ENCODE data around the gene CHD2.
"Not testable (repeated sequence)": the region's sequence is repeated elsewhere in the genome, so short reads cannot be mapped to it uniquely, and the experiment has no call there.

Gene CHD2

GRCh38 chr15:92899948-92900730, at the start of gene CHD2:
Gene CHD2, plus strand, starts transcription at chr15:92900324. Its CDS starts 914 bp downstream, at chr15:92901238.
- peak; percentile 81 for DNase-seq (ENCODE audit: low spot score)

GRCh38 chr15:92853222-92853621, 46.9 kb upstream of the CHD2 start:
- no peak for DNase-seq (ENCODE audit: low spot score)

GRCh38 chr15:92861742-92862141, 38.4 kb upstream of the CHD2 start:
- DNase-seq (ENCODE audit: low spot score): no peak

GRCh38 chr15:92864127-92864814, 35.9 kb upstream of the CHD2 start:
- DNase-seq (ENCODE audit: low spot score): no peak

GRCh38 chr15:92869263-92869940, 30.7 kb upstream of the CHD2 start:
- no peak for DNase-seq (ENCODE audit: low spot score)

GRCh38 chr15:92870010-92870591, 30.0 kb upstream of the CHD2 start:
- no peak for DNase-seq (ENCODE audit: low spot score)

GRCh38 chr15:92872967-92873366, 27.2 kb upstream of the CHD2 start:
- not testable (repeated sequence) for DNase-seq (ENCODE audit: low spot score)

GRCh38 chr15:92877000-92877399, 23.1 kb upstream of the CHD2 start:
- DNase-seq (ENCODE audit: low spot score): no peak

- DNase-seq (ENCODE audit: low spot score): no peak
These were observed 22.7 kb upstream of the CHD2 start for GRCh38 chr15:92877416-92877815.

- no peak for DNase-seq (ENCODE audit: low spot score)
These were observed 21.5 kb upstream of the CHD2 start for GRCh38 chr15:92878593-92879053.

- DNase-seq (ENCODE audit: low spot score): no peak
These were observed 20.0 kb upstream of the CHD2 start for GRCh38 chr15:92879949-92880725.

- DNase-seq (ENCODE audit: low spot score): no peak
These were observed 19.3 kb upstream of the CHD2 start for GRCh38 chr15:92880796-92881195.

- peak; percentile 7 for DNase-seq (ENCODE audit: low spot score)
These were observed 18.8 kb upstream of the CHD2 start for GRCh38 chr15:92881211-92881754.

GRCh38 chr15:92881802-92882696, 18.1 kb upstream of the CHD2 start:
- peak; percentile 100 for DNase-seq (ENCODE audit: low spot score)

- no peak for DNase-seq (ENCODE audit: low spot score)
These were observed 17.4 kb upstream of the CHD2 start for GRCh38 chr15:92882697-92883162.

GRCh38 chr15:92883163-92883875, 16.8 kb upstream of the CHD2 start:
- peak; percentile 24 for DNase-seq (ENCODE audit: low spot score)

GRCh38 chr15:92883876-92884435, 16.2 kb upstream of the CHD2 start:
- DNase-seq (ENCODE audit: low spot score): no peak

GRCh38 chr15:92884436-92885223, 15.5 kb upstream of the CHD2 start:
- no peak for DNase-seq (ENCODE audit: low spot score)
